Endothelial cell (in vitro differentiated cells): ENCODE measurements around the gene POFUT1. TPM values are rescaled to one million over a fixed set of nuclear protein-coding genes. Genes with fewer than 3 reads are reported as not detected.
"Not testable (repeated sequence)": the region's sequence is repeated elsewhere in the genome, so short reads cannot be mapped to it uniquely, and the experiment has no call there.

Experiments
- DNase-seq: peaks from one replicate; pipeline ENCODE4 v3.0.0; 2021; ENCODE audit warnings: low spot score
- H3K27ac Mint-ChIP-seq: one replicate; pipeline ENCODE4 v1.8.0; 2021; ENCODE audit warnings: mixed read lengths, inconsistent platforms; ENCODE audit not compliant: unreplicated experiment
- H3K27me3 Mint-ChIP-seq: one replicate; pipeline ENCODE4 v1.8.0; 2021; ENCODE audit warnings: mild to moderate bottlenecking, moderate library complexity, mixed read lengths, inconsistent platforms; ENCODE audit not compliant: unreplicated experiment
- H3K36me3 Mint-ChIP-seq: one replicate; pipeline ENCODE4 v1.8.0; 2021; ENCODE audit warnings: mild to moderate bottlenecking, low read depth, mixed read lengths, inconsistent platforms; ENCODE audit not compliant: unreplicated experiment
- H3K4me1 Mint-ChIP-seq: one replicate; pipeline ENCODE4 v1.8.0; 2021; ENCODE audit warnings: mild to moderate bottlenecking, mixed read lengths, inconsistent platforms; ENCODE audit not compliant: unreplicated experiment
- H3K4me3 Mint-ChIP-seq: one replicate; pipeline ENCODE4 v1.8.0; 2021; ENCODE audit warnings: mild to moderate bottlenecking, mixed read lengths, inconsistent platforms; ENCODE audit not compliant: unreplicated experiment
- H3K9me3 Mint-ChIP-seq: one replicate; pipeline ENCODE4 v1.8.0; 2021; ENCODE audit warnings: mixed read lengths, inconsistent platforms; ENCODE audit not compliant: unreplicated experiment
- CTCF ChIP-seq: fragments of 200-600 bp; sonication (generic); IDR thresholded peaks from one replicate; pipeline ENCODE4 v1.5.0; 2021; ENCODE audit warnings: antibody characterized with exemption; ENCODE audit not compliant: unreplicated experiment
- total RNA-seq: library from RNA; stranded (reverse); fragmentation: NEBNext Ultra II Directional; extraction: Animal tissue kit (Norgen Biotek cat#: 25700); gene quantifications from one replicate; pipeline ENCODE4 v1.2.1, GENCODE V29; 2021; ENCODE audit not compliant: unreplicated experiment

Gene POFUT1
- total RNA-seq, 1 donor from 2014 or later = 43.5 TPM

GRCh38 chr20:32238483-32239425, 31.1 kb downstream of the POFUT1 start:
- Mint-ChIP-seq H3K27me3 (no peaks in the 10 kb centered on the region), H3K36me3 (peaks cover 17% of the 10 kb centered on the region)

GRCh38 chr20:32240205-32240604, 32.5 kb downstream of the POFUT1 start:
- no peak overlapping the region for H3K4me3 Mint-ChIP-seq
- DNase-seq = no peak

More at GRCh38 chr20:32238483-32239425, 31.1 kb downstream of the POFUT1 start:
- DNase-seq = no peak
- Mint-ChIP-seq H3K27ac (no peak overlapping the region), H3K4me1 (peaks cover 4% of the 10 kb centered on the region), H3K4me3 (no peak overlapping the region), H3K9me3 (no peaks in the 10 kb centered on the region)
- no peak for TF ChIP-seq CTCF

GRCh38 chr20:32241807-32242206, 34.1 kb downstream of the POFUT1 start:
- Mint-ChIP-seq H3K27me3 (no peaks in the 10 kb centered on the region), H3K4me3 (no peak overlapping the region), H3K27ac (no peak overlapping the region), H3K9me3 (no peaks in the 10 kb centered on the region), H3K36me3 (peaks cover 4% of the 10 kb centered on the region), H3K4me1 (peaks cover 4% of the 10 kb centered on the region)
- no peak for DNase-seq
- TF ChIP-seq CTCF = no peak

More at GRCh38 chr20:32240205-32240604, 32.5 kb downstream of the POFUT1 start:
- peaks cover 4% of the 10 kb centered on the region for H3K4me1 Mint-ChIP-seq
- peaks cover 11% of the 10 kb centered on the region for H3K36me3 Mint-ChIP-seq
- no peak for TF ChIP-seq CTCF
- H3K9me3 Mint-ChIP-seq = no peaks in the 10 kb centered on the region
- no peak overlapping the region for H3K27ac Mint-ChIP-seq
- no peaks in the 10 kb centered on the region for H3K27me3 Mint-ChIP-seq

- H3K27ac Mint-ChIP-seq = no peak overlapping the region
- no peak for TF ChIP-seq CTCF
Observed at GRCh38 chr20:32244150-32244823, 36.6 kb downstream of the POFUT1 start.

GRCh38 chr20:32244959-32245358, 37.3 kb downstream of the POFUT1 start:
- H3K27ac Mint-ChIP-seq = no peak overlapping the region
- TF ChIP-seq CTCF = no peak
- H3K4me3 Mint-ChIP-seq = no peak overlapping the region
- no peaks in the 10 kb centered on the region for H3K27me3 Mint-ChIP-seq
- no peak for DNase-seq
- no peaks in the 10 kb centered on the region for H3K36me3 Mint-ChIP-seq
- H3K9me3 Mint-ChIP-seq = no peaks in the 10 kb centered on the region
- no peaks in the 10 kb centered on the region for H3K4me1 Mint-ChIP-seq

More at GRCh38 chr20:32244150-32244823, 36.6 kb downstream of the POFUT1 start:
- no peak overlapping the region for H3K4me3 Mint-ChIP-seq
- no peaks in the 10 kb centered on the region for H3K27me3 Mint-ChIP-seq
- no peak for DNase-seq
- H3K4me1 Mint-ChIP-seq = no peaks in the 10 kb centered on the region
- H3K9me3 Mint-ChIP-seq = no peaks in the 10 kb centered on the region
- no peaks in the 10 kb centered on the region for H3K36me3 Mint-ChIP-seq

- DNase-seq, H3K4me1 Mint-ChIP-seq, H3K27ac Mint-ChIP-seq, H3K4me3 Mint-ChIP-seq, H3K9me3 Mint-ChIP-seq, H3K36me3 Mint-ChIP-seq, H3K27me3 Mint-ChIP-seq: not testable (repeated sequence)
Observed at GRCh38 chr20:32246208-32246607, 38.5 kb downstream of the POFUT1 start.
